Measurements from ENCODE around the gene RNF114. TPM values are rescaled to one million over a fixed set of nuclear protein-coding genes. Genes with fewer than 3 reads are reported as not detected.
"Not testable (repeated sequence)": the region's sequence is repeated elsewhere in the genome, so short reads cannot be mapped to it uniquely, and the experiment has no call there.

Gene RNF114
- polyA plus RNA-seq, 1 donor from 2014 or later: 109 TPM

DNA sequence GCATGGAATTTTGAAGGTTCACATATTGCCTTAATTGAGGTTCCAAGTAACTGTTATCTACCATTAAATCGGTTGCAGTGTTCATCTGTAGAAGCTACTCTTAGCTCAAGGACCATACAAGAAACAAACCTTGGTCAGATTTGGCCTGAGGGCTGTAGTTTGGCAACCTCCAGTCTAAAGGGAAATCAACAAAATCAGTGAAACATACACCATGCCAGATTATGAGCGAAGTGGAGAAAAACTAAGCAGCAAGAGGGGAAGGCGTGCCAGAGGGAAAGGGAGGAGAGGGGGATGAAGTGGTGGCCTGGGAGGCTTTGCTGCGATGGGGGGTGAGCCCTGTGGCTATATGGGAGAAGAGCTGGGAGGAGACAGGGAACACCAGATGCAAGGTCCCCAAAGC is 37.8 kb downstream of the RNF114 start:
- no peaks in the 10 kb centered on the region for H4K20me1 ChIP-seq (ENCODE audit: insufficient read depth)
- no peak overlapping the region for H2AFZ ChIP-seq (ENCODE audit: low read depth, low read length)
- H3K9me3 ChIP-seq (ENCODE audit: low read length): no peaks in the 10 kb centered on the region
- H3K79me2 ChIP-seq (replicated peaks; ENCODE audit: insufficient read depth, low read length): no peaks in the 10 kb centered on the region
- no peaks in the 10 kb centered on the region for H3K36me3 ChIP-seq (ENCODE audit: insufficient read depth, low read length)
- no peaks in the 10 kb centered on the region for H3K27me3 ChIP-seq (ENCODE audit: insufficient read depth, low read depth, low read length)
- no peaks in the 10 kb centered on the region for H3K9me2 ChIP-seq (ENCODE audit: insufficient read depth, low read length)
- no peak overlapping the region for H3K9ac ChIP-seq (ENCODE audit: low read length)
- H3K4me3 ChIP-seq (ENCODE audit: low read length): no peak overlapping the region
- TF ChIP-seq RAD21 (conservative IDR thresholded peaks at IDR 0.05) (no peak), POLR2AphosphoS5 (IDR thresholded peaks at IDR 0.05) (no peak)
- no peak overlapping the region for H3K27ac ChIP-seq (ENCODE audit: low read length)
- H3F3A ChIP-seq (ENCODE audit: insufficient read depth, low read length, poor library complexity, severe bottlenecking): no peaks in the 10 kb centered on the region
- no peak overlapping the region for H3K4me2 ChIP-seq (ENCODE audit: low read length)

DNA sequence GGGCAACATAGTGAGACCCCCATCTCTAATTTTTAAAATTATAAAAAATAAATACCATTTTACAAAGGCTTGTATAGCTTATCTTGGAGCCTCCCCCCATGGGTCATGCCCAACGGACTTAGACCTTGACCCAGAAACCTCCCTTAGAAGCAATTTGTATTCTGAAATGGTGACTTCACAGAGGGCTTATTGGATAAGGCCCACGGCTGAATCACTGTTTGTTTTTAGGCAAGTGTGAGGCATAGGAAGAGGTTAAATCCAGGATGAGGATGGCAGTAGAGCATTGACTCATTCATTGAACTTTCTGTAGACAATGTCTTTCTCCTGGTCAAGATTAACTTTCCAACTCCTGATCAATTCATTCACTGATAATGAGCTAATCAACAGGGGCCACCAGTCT is 40.3 kb downstream of the RNF114 start:
- Histone ChIP-seq H4K20me1 (ENCODE audit: insufficient read depth) (no peaks in the 10 kb centered on the region), H3K27ac (ENCODE audit: low read length) (no peak overlapping the region), H3K79me2 (replicated peaks; ENCODE audit: insufficient read depth, low read length) (no peaks in the 10 kb centered on the region), H3K27me3 (ENCODE audit: insufficient read depth, low read depth, low read length) (peaks cover 8% of the 10 kb centered on the region), H2AFZ (ENCODE audit: low read depth, low read length) (no peak overlapping the region), H3K9ac (ENCODE audit: low read length) (no peak overlapping the region), H3K4me3 (ENCODE audit: low read length) (no peak overlapping the region), H3K4me2 (ENCODE audit: low read length) (no peak overlapping the region), H3K9me3 (ENCODE audit: low read length) (no peaks in the 10 kb centered on the region), H3F3A (ENCODE audit: insufficient read depth, low read length, poor library complexity, severe bottlenecking) (no peaks in the 10 kb centered on the region), H3K9me2 (ENCODE audit: insufficient read depth, low read length) (no peaks in the 10 kb centered on the region), H3K36me3 (ENCODE audit: insufficient read depth, low read length) (no peaks in the 10 kb centered on the region)
- no peak for TF ChIP-seq MXI1 (conservative IDR thresholded peaks at IDR 0.05; ENCODE audit: poor library complexity, severe bottlenecking)

DNA sequence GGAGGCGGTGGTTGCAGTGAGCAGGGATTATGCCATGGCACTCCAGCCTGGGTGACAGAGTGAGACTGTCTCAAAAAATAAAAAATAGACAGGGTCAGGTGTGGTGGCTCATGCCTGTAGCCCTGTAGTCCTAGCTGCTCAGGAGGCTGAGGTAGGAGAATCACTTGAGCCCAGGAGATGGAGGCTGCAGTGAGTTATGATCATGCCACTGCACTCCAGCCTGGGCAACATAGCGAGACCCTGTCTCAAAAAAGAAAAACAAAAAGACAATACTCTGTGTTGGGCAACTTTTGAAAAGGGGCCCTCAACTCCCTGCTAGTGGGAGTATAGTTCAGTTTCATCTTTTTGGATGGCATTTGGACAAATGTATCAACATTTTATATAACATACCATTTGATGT is 41.5 kb downstream of the RNF114 start:
- not testable (repeated sequence) for H3K27ac ChIP-seq (ENCODE audit: low read length); H3K4me2 ChIP-seq (ENCODE audit: low read length); H3K9ac ChIP-seq (ENCODE audit: low read length); H3F3A ChIP-seq (ENCODE audit: insufficient read depth, low read length, poor library complexity, severe bottlenecking); H2AFZ ChIP-seq (ENCODE audit: low read depth, low read length); H3K9me3 ChIP-seq (ENCODE audit: low read length); H3K4me3 ChIP-seq (ENCODE audit: low read length); H3K36me3 ChIP-seq (ENCODE audit: insufficient read depth, low read length); H4K20me1 ChIP-seq (ENCODE audit: insufficient read depth); H3K79me2 ChIP-seq (replicated peaks; ENCODE audit: insufficient read depth, low read length); H3K9me2 ChIP-seq (ENCODE audit: insufficient read depth, low read length)
- peaks cover 15% of the 10 kb centered on the region for H3K27me3 ChIP-seq (ENCODE audit: insufficient read depth, low read depth, low read length)

DNA sequence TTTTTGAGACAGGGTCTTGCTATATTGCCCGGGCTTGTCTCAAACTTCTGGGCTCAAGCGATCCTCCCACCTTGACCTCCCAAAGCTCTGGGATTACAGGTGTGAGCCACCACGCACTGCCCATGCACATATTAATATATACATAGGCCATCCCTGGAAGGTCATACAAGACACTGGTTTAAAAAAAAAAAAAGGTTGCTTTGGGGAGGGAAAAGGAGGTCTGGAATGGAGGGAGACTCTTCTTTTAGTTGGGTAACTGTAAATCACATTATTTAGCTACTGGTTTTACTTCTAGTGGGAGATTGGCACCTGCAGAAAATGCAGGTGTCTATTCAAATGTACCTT is 42.5 kb downstream of the RNF114 start:
- Histone ChIP-seq H3K27ac (ENCODE audit: low read length) (no peak overlapping the region), H3F3A (ENCODE audit: insufficient read depth, low read length, poor library complexity, severe bottlenecking) (no peaks in the 10 kb centered on the region), H3K79me2 (replicated peaks; ENCODE audit: insufficient read depth, low read length) (no peaks in the 10 kb centered on the region), H3K9me2 (ENCODE audit: insufficient read depth, low read length) (no peaks in the 10 kb centered on the region), H3K9me3 (ENCODE audit: low read length) (no peaks in the 10 kb centered on the region), H3K4me2 (ENCODE audit: low read length) (no peak overlapping the region), H3K9ac (ENCODE audit: low read length) (no peak overlapping the region), H3K36me3 (ENCODE audit: insufficient read depth, low read length) (no peaks in the 10 kb centered on the region), H3K27me3 (ENCODE audit: insufficient read depth, low read depth, low read length) (peaks cover 15% of the 10 kb centered on the region), H4K20me1 (ENCODE audit: insufficient read depth) (no peaks in the 10 kb centered on the region), H2AFZ (ENCODE audit: low read depth, low read length) (no peak overlapping the region), H3K4me3 (ENCODE audit: low read length) (no peak overlapping the region)
- TF ChIP-seq RAD21 (conservative IDR thresholded peaks at IDR 0.05) (no peak), EZH2 (IDR thresholded peaks at IDR 0.05; ENCODE audit: borderline replicate concordance, insufficient read depth, low read length, poor library complexity, severe bottlenecking) (no peak), POLR2AphosphoS5 (IDR thresholded peaks at IDR 0.05) (no peak), SMC3 (conservative IDR thresholded peaks at IDR 0.05; ENCODE audit: poor library complexity) (no peak), TAF1 (IDR thresholded peaks at IDR 0.05; ENCODE audit: low read depth) (no peak), EP300 (conservative IDR thresholded peaks at IDR 0.05; ENCODE audit: poor library complexity, severe bottlenecking) (no peak), MXI1 (conservative IDR thresholded peaks at IDR 0.05; ENCODE audit: poor library complexity, severe bottlenecking) (no peak)
- TF ChIP-seq, protein P1, sequence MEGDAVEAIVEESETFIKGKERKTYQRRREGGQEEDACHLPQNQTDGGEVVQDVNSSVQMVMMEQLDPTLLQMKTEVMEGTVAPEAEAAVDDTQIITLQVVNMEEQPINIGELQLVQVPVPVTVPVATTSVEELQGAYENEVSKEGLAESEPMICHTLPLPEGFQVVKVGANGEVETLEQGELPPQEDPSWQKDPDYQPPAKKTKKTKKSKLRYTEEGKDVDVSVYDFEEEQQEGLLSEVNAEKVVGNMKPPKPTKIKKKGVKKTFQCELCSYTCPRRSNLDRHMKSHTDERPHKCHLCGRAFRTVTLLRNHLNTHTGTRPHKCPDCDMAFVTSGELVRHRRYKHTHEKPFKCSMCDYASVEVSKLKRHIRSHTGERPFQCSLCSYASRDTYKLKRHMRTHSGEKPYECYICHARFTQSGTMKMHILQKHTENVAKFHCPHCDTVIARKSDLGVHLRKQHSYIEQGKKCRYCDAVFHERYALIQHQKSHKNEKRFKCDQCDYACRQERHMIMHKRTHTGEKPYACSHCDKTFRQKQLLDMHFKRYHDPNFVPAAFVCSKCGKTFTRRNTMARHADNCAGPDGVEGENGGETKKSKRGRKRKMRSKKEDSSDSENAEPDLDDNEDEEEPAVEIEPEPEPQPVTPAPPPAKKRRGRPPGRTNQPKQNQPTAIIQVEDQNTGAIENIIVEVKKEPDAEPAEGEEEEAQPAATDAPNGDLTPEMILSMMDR (IDR thresholded peaks at IDR 0.05; ENCODE audit: poor library complexity, severe bottlenecking): no peak
- TF ChIP-seq, protein P2, sequence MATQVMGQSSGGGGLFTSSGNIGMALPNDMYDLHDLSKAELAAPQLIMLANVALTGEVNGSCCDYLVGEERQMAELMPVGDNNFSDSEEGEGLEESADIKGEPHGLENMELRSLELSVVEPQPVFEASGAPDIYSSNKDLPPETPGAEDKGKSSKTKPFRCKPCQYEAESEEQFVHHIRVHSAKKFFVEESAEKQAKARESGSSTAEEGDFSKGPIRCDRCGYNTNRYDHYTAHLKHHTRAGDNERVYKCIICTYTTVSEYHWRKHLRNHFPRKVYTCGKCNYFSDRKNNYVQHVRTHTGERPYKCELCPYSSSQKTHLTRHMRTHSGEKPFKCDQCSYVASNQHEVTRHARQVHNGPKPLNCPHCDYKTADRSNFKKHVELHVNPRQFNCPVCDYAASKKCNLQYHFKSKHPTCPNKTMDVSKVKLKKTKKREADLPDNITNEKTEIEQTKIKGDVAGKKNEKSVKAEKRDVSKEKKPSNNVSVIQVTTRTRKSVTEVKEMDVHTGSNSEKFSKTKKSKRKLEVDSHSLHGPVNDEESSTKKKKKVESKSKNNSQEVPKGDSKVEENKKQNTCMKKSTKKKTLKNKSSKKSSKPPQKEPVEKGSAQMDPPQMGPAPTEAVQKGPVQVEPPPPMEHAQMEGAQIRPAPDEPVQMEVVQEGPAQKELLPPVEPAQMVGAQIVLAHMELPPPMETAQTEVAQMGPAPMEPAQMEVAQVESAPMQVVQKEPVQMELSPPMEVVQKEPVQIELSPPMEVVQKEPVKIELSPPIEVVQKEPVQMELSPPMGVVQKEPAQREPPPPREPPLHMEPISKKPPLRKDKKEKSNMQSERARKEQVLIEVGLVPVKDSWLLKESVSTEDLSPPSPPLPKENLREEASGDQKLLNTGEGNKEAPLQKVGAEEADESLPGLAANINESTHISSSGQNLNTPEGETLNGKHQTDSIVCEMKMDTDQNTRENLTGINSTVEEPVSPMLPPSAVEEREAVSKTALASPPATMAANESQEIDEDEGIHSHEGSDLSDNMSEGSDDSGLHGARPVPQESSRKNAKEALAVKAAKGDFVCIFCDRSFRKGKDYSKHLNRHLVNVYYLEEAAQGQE (IDR thresholded peaks at IDR 0.05; ENCODE audit: borderline replicate concordance): no peak
